Small intestine (tissue), 7 donors: ENCODE results near the gene SEC24C. TPM values are rescaled to one million over a fixed set of nuclear protein-coding genes. Genes with fewer than 3 reads are reported as not detected.
"Not testable (repeated sequence)": the region's sequence is repeated elsewhere in the genome, so short reads cannot be mapped to it uniquely, and the experiment has no call there.

Source experiments
- DNase-seq, 2 donors: peaks; one replicate each; pipeline versions ENCODE4 v3.0.0 to v3.0.0-alpha.2; 2013
- FAIRE-seq: peaks from 2 replicates; lab custom pipeline; 2012; peaks lifted over from hg19 to GRCh38; lab: Jason Lieb, UNC
- H3K27ac ChIP-seq, 3 donors: one replicate each; pipeline ENCODE4 v1.5.1; 2013; ENCODE audit warnings: low read length in 2 of 3, mild to moderate bottlenecking in 2 of 3, control low read depth in 1 of 3, inconsistent platforms in 1 of 3, low read depth in 1 of 3, moderate library complexity in 1 of 3
- H3K27me3 ChIP-seq, 3 donors: one replicate each; pipeline ENCODE4 v1.6.1; 2013; ENCODE audit warnings: low read length in 3 of 3, inconsistent platforms in 1 of 3; ENCODE audit not compliant: control insufficient read depth in 3 of 3, insufficient read depth in 3 of 3
- H3K36me3 ChIP-seq, 3 donors: one replicate each; pipeline ENCODE4 v1.6.1; 2013; ENCODE audit warnings: low read length in 3 of 3, inconsistent platforms in 1 of 3, low read depth in 1 of 3, mild to moderate bottlenecking in 1 of 3, moderate library complexity in 1 of 3; ENCODE audit not compliant: control insufficient read depth in 3 of 3, insufficient read depth in 2 of 3
- H3K4me1 ChIP-seq, 3 donors: one replicate each; pipeline ENCODE4 v1.6.1; 2013; ENCODE audit warnings: low read length in 2 of 3, inconsistent platforms in 1 of 3, low read depth in 1 of 3, mild to moderate bottlenecking in 1 of 3, moderate library complexity in 1 of 3; ENCODE audit not compliant: control insufficient read depth in 3 of 3, insufficient read depth in 2 of 3
- H3K4me3 ChIP-seq, 3 donors: one replicate each; pipeline ENCODE4 v1.5.1; 2013; ENCODE audit warnings: low read length in 3 of 3, control low read depth in 1 of 3, inconsistent platforms in 1 of 3, low read depth in 1 of 3, mild to moderate bottlenecking in 1 of 3, moderate library complexity in 1 of 3
- H3K9me3 ChIP-seq, 2 donors: one replicate each; pipeline ENCODE4 v1.6.1; 2013; ENCODE audit warnings: low read depth in 1 of 2, low read length in 1 of 2; ENCODE audit not compliant: control insufficient read depth in 2 of 2, insufficient read depth in 1 of 2
- WGBS, 3 donors: extraction: QIAGEN DNeasy Blood & Tissue Kit; methylation state at CpG; one replicate each; pipeline ENCODE4 v1.1.7; 2013; 5-methylcytosine and 5-hydroxymethylcytosine counted together
- polyA plus RNA-seq, 4 donors: library from polyadenylated mRNA; stranded (reverse) in 3 of 4; unstranded in 1 of 4; fragments of 200-250 nt in 3 of 4; fragments of 120-200 nt in 1 of 4; gene quantifications; one replicate each; pipeline versions ENCODE4 v1.2.1 to v1.2.3, GENCODE V29; 2013
- donor health status: healthy with polysubstance abuse.
- donor health status: control.
- donor health status: control.
- donor health status: Bipolar disorder and iron deficiency.
- donor health status: healthy.

Gene SEC24C
- polyA plus RNA-seq, 4 donors = 35.3 to 64.3 (median 38.6) TPM

- Histone ChIP-seq H3K4me1 (peaks cover 2 to 20% (median 11%) of the 10 kb centered on the region in 3 donors), H3K36me3 (peaks cover 12 to 42% (median 16%) of the 10 kb centered on the region in 3 donors), H3K4me3 (peak overlapping the region; percentile 81 to 90 (median 87)), H3K9me3 (no peaks in the 10 kb centered on the region), H3K27ac (peak overlapping the region; percentile 86 to 89 (median 87)), H3K27me3 (no peaks in the 10 kb centered on the region)
- DNase-seq (peak in 1 of 2 donors; percentile 77), FAIRE-seq (no peak)
- WGBS, 3 donors = 4 to 8% (median 4%) methylated on average over 2 of the region's 2 CpGs
These were observed 42.3 kb downstream of the SEC24C start for GRCh38 chr10:73786512-73786885.

- not testable (repeated sequence) for DNase-seq
These were observed 43.0 kb downstream of the SEC24C start for GRCh38 chr10:73787031-73787800.

GRCh38 chr10:73788864-73789658 lies 44.9 kb downstream of the SEC24C start:
- Histone ChIP-seq H3K36me3 (peaks cover 17 to 68% (median 36%) of the 10 kb centered on the region in 3 donors), H3K27ac (no peak overlapping the region), H3K4me1 (peaks cover 0 to 13% (median 5%) of the 10 kb centered on the region in 3 donors), H3K27me3 (no peaks in the 10 kb centered on the region), H3K4me3 (no peak overlapping the region), H3K9me3 (no peaks in the 10 kb centered on the region)
- FAIRE-seq (no peak), DNase-seq (no peak)
- WGBS, 3 donors = 89 to 91% (median 90%) methylated on average over 17 of the region's 17 CpGs

More at GRCh38 chr10:73787031-73787800, 43.0 kb downstream of the SEC24C start:
- Histone ChIP-seq H3K36me3 (peaks cover 14 to 50% (median 23%) of the 10 kb centered on the region in 3 donors), H3K4me3 (peak overlapping the region in 2 of 3 donors; percentile 87 to 90), H3K4me1 (peaks cover 2 to 20% (median 11%) of the 10 kb centered on the region in 3 donors)
- H3K27me3 ChIP-seq, H3K27ac ChIP-seq, H3K9me3 ChIP-seq, FAIRE-seq: not testable (repeated sequence)
- 85 to 89% (median 86%) methylated on average over 21 of the region's 21 CpGs for WGBS, 3 donors

GRCh38 chr10:73789659-73790055 lies 45.5 kb downstream of the SEC24C start:
- DNase-seq (no peak), FAIRE-seq (no peak)
- 89 to 95% (median 91%) methylated on average over 10 of the region's 10 CpGs for WGBS, 3 donors
- Histone ChIP-seq H3K4me1 (peaks cover 0 to 13% (median 5%) of the 10 kb centered on the region in 3 donors), H3K4me3 (no peak overlapping the region), H3K27ac (no peak overlapping the region), H3K27me3 (no peaks in the 10 kb centered on the region), H3K9me3 (no peaks in the 10 kb centered on the region), H3K36me3 (peaks cover 21 to 74% (median 42%) of the 10 kb centered on the region in 3 donors)

GRCh38 chr10:73790886-73791625 lies 46.9 kb downstream of the SEC24C start:
- Histone ChIP-seq H3K27ac (no peak overlapping the region), H3K4me3 (no peak overlapping the region), H3K36me3 (peaks cover 21 to 86% (median 46%) of the 10 kb centered on the region in 3 donors), H3K9me3 (no peaks in the 10 kb centered on the region), H3K4me1 (peaks cover 0 to 10% (median 5%) of the 10 kb centered on the region in 3 donors), H3K27me3 (no peaks in the 10 kb centered on the region)
- DNase-seq (no peak), FAIRE-seq (no peak)
- 94 to 95% (median 95%) methylated on average over 22 of the region's 22 CpGs for WGBS, 3 donors

GRCh38 chr10:73791871-73792400 lies 47.8 kb downstream of the SEC24C start:
- Histone ChIP-seq H3K27me3 (no peaks in the 10 kb centered on the region), H3K4me1 (peaks cover 0 to 7% (median 5%) of the 10 kb centered on the region in 3 donors), H3K27ac (no peak overlapping the region), H3K4me3 (no peak overlapping the region), H3K36me3 (peaks cover 23 to 92% (median 50%) of the 10 kb centered on the region in 3 donors), H3K9me3 (no peaks in the 10 kb centered on the region)
- no peak for FAIRE-seq
- WGBS, 3 donors = 92 to 97% (median 95%) methylated on average over 21 to 26 of the region's 26 CpGs
- no peak for DNase-seq

- no peaks in the 10 kb centered on the region for H3K4me1 ChIP-seq
- DNase-seq = no peak
- FAIRE-seq = no peak
These were observed 49.3 kb downstream of the SEC24C start for GRCh38 chr10:73793456-73793855.

More at GRCh38 chr10:73793456-73793855, 49.3 kb downstream of the SEC24C start:
- WGBS, 3 donors = 92 to 96% (median 94%) methylated on average over 5 of the region's 5 CpGs
- Histone ChIP-seq H3K27me3 (no peaks in the 10 kb centered on the region), H3K9me3 (no peaks in the 10 kb centered on the region), H3K4me3 (no peak overlapping the region), H3K36me3 (peaks cover 23 to 94% (median 58%) of the 10 kb centered on the region in 3 donors), H3K27ac (no peak overlapping the region)
